NB4 (cell line): Measurements from ENCODE around the gene UBR1.

Experiments
- MYC ChIP-seq: IDR thresholded peaks from 2 replicates; pipeline ENCODE4 v1.6.1; 2011; ENCODE audit warnings: low read depth, low read length
- POLR2A ChIP-seq: IDR thresholded peaks from 2 replicates; pipeline ENCODE4 v1.6.1; 2011; ENCODE audit warnings: mild to moderate bottlenecking; ENCODE audit not compliant: insufficient read length; ENCODE audit errors: extremely low read depth
- TF ChIP-seq, protein P1 (sequence below): IDR thresholded peaks from one replicate; pipeline ENCODE4 v1.5.1; 2012; ENCODE audit warnings: low read depth, low read length

DNA sequence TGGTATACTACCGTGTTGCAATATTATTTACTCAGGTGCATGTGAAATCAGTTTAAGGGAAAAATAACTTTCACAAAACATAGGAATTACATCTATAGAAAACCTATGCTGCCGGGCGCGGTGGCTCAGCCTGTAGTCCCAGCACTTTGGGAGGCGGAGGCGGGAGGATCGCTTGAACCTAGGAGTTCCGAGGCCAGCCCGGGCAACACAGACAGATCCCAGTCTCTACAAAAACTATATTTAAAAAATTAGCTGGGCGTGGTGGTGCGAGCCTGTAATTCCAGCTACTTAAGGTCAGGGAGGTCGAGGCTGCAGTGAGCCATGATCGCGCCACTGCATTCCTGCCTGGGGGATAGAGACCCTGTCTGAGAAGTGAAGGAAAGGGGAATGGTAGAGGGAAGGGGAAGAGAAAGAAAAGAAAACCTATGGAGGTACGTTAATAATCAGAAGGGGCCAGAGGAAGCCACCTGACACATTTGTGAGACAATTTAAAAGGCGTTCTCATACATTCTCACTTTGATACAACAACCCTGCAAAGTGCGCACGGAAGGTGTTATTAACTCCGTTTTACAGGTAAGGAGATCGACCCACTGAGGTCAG is 27.1 kb upstream of the UBR1 start:
- no peak for TF ChIP-seq POLR2A
- TF ChIP-seq MYC, result no peak
- TF ChIP-seq, protein P1, sequence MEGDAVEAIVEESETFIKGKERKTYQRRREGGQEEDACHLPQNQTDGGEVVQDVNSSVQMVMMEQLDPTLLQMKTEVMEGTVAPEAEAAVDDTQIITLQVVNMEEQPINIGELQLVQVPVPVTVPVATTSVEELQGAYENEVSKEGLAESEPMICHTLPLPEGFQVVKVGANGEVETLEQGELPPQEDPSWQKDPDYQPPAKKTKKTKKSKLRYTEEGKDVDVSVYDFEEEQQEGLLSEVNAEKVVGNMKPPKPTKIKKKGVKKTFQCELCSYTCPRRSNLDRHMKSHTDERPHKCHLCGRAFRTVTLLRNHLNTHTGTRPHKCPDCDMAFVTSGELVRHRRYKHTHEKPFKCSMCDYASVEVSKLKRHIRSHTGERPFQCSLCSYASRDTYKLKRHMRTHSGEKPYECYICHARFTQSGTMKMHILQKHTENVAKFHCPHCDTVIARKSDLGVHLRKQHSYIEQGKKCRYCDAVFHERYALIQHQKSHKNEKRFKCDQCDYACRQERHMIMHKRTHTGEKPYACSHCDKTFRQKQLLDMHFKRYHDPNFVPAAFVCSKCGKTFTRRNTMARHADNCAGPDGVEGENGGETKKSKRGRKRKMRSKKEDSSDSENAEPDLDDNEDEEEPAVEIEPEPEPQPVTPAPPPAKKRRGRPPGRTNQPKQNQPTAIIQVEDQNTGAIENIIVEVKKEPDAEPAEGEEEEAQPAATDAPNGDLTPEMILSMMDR, result no peak
